ENCODE results near the gene SLC17A9.
"Not testable (repeated sequence)": the region's sequence is repeated elsewhere in the genome, so short reads cannot be mapped to it uniquely, and the experiment has no call there.

The SLC17A9 gene

GRCh38 chr20:62914970-62915457, 37.5 kb upstream of the SLC17A9 start:
- Mint-ChIP-seq H3K9me3 (no peaks in the 10 kb centered on the region), H3K36me3 (ENCODE audit: low read depth) (peaks cover 47% of the 10 kb centered on the region), H3K27ac (peak overlapping the region; percentile 90), H3K4me3 (peak overlapping the region; percentile 51), H3K4me1 (ENCODE audit: low read depth) (peaks cover 70% of the 10 kb centered on the region), H3K27me3 (no peaks in the 10 kb centered on the region)

- H3K27ac Mint-ChIP-seq = peak overlapping the region; percentile 86
- H3K4me1 Mint-ChIP-seq (ENCODE audit: low read depth) = peaks cover 84% of the 10 kb centered on the region
- no peaks in the 10 kb centered on the region for H3K27me3 Mint-ChIP-seq
- H3K9me3 Mint-ChIP-seq = no peaks in the 10 kb centered on the region
- H3K4me3 Mint-ChIP-seq = peak overlapping the region; percentile 22
- H3K36me3 Mint-ChIP-seq (ENCODE audit: low read depth) = peaks cover 31% of the 10 kb centered on the region
These were observed 35.6 kb upstream of the SLC17A9 start for GRCh38 chr20:62916703-62917476.

- Mint-ChIP-seq H3K36me3 (ENCODE audit: low read depth) (peaks cover 27% of the 10 kb centered on the region), H3K27me3 (no peaks in the 10 kb centered on the region), H3K4me3 (peak overlapping the region; percentile 67), H3K4me1 (ENCODE audit: low read depth) (peaks cover 91% of the 10 kb centered on the region), H3K9me3 (no peaks in the 10 kb centered on the region), H3K27ac (peak overlapping the region; percentile 86)
These were observed 34.8 kb upstream of the SLC17A9 start for GRCh38 chr20:62917720-62918119.

GRCh38 chr20:62918147-62918546, 34.4 kb upstream of the SLC17A9 start:
- peak overlapping the region; percentile 67 for H3K4me3 Mint-ChIP-seq
- peak overlapping the region; percentile 86 for H3K27ac Mint-ChIP-seq
- peaks cover 24% of the 10 kb centered on the region for H3K36me3 Mint-ChIP-seq (ENCODE audit: low read depth)
- peaks cover 93% of the 10 kb centered on the region for H3K4me1 Mint-ChIP-seq (ENCODE audit: low read depth)
- H3K9me3 Mint-ChIP-seq = no peaks in the 10 kb centered on the region
- H3K27me3 Mint-ChIP-seq = no peaks in the 10 kb centered on the region

GRCh38 chr20:62918831-62919230, 33.7 kb upstream of the SLC17A9 start:
- H3K36me3 Mint-ChIP-seq (ENCODE audit: low read depth) = peaks cover 18% of the 10 kb centered on the region
- peaks cover 96% of the 10 kb centered on the region for H3K4me1 Mint-ChIP-seq (ENCODE audit: low read depth)
- H3K27ac Mint-ChIP-seq = peak overlapping the region; percentile 86

DNA sequence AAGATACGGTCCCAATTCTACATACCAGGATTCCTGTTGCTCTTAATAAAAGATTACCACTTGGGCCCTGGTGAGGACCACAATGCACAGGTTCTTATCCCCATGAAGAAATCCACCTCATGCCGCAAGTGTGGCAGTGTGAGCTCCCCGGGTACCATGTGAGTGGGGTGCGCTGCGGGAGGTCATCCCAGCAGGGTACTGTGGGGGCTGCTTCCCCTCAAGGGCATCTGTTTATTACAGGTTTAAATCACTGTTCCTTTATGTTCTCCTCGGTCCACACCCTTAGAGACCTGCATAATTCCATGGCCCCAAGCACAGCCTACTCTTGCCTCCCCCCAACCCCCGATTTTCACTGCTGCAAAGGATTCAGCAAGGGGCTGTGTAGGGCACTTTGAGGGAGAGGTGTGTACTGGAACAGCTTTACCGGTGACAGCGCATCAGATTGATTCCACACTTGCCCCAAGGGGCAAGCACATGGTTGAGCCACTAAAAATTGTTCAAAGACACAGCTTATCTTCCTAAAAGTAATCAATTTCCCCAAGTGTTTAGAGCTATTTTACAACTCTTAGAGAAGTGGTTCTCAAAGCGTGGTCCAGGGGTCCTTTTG, 32.4 kb upstream of the SLC17A9 start:
- peak overlapping the region; percentile 86 for H3K27ac Mint-ChIP-seq
- H3K4me3 Mint-ChIP-seq = peak overlapping the region; percentile 67
- no peaks in the 10 kb centered on the region for H3K9me3 Mint-ChIP-seq
- H3K36me3 Mint-ChIP-seq (ENCODE audit: low read depth) = peaks cover 11% of the 10 kb centered on the region
- peaks cover 96% of the 10 kb centered on the region for H3K4me1 Mint-ChIP-seq (ENCODE audit: low read depth)
- no peaks in the 10 kb centered on the region for H3K27me3 Mint-ChIP-seq

More at GRCh38 chr20:62918831-62919230, 33.7 kb upstream of the SLC17A9 start:
- H3K4me3 Mint-ChIP-seq = peak overlapping the region; percentile 67
- H3K27me3 Mint-ChIP-seq = no peaks in the 10 kb centered on the region
- H3K9me3 Mint-ChIP-seq = no peaks in the 10 kb centered on the region

GRCh38 chr20:62921119-62921687, 31.3 kb upstream of the SLC17A9 start:
- Mint-ChIP-seq H3K27ac (peak overlapping the region; percentile 86), H3K27me3 (no peaks in the 10 kb centered on the region), H3K4me1 (ENCODE audit: low read depth) (peaks cover 89% of the 10 kb centered on the region), H3K4me3 (peak overlapping the region; percentile 63), H3K36me3 (ENCODE audit: low read depth) (peaks cover 16% of the 10 kb centered on the region), H3K9me3 (no peaks in the 10 kb centered on the region)

GRCh38 chr20:62922451-62922921, 30.0 kb upstream of the SLC17A9 start:
- Mint-ChIP-seq H3K4me1 (ENCODE audit: low read depth) (peaks cover 87% of the 10 kb centered on the region), H3K9me3 (no peaks in the 10 kb centered on the region), H3K27me3 (no peaks in the 10 kb centered on the region), H3K4me3 (peak overlapping the region; percentile 80), H3K36me3 (ENCODE audit: low read depth) (peaks cover 7% of the 10 kb centered on the region), H3K27ac (peak overlapping the region; percentile 94)

DNA sequence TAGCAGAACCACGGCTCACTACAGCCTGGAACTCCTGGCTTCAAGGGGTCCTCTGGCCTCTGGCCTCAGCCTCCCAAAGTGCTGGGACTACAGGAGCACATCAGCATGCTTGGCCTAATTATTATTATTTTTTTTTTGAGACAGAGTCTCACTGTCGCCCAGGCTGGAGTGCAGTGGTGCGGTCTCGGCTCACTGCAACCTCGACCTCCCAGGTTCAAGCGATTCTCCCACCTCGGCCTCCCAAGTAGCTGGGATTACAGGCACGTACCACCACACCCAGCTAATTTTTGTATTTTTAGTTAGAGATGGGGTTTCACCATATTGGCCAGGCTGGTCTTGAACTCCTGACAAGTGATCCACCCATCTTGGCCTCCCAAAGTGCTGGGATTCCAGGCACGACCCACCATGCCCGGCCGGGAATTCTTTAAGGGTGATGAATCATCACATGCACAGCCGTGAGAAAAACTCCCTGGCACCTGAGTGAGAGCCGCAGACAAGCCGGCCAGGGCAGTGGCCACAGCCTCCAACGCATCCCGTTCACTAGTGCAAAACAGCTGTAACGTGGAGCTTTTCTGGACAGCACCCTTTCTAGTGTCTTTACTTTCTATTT, 29.3 kb upstream of the SLC17A9 start:
- Mint-ChIP-seq H3K27ac (peak overlapping the region; percentile 94), H3K4me1 (ENCODE audit: low read depth) (peaks cover 87% of the 10 kb centered on the region), H3K4me3 (peak overlapping the region; percentile 80)
- not testable (repeated sequence) for H3K9me3 Mint-ChIP-seq; H3K27me3 Mint-ChIP-seq; H3K36me3 Mint-ChIP-seq (ENCODE audit: low read depth)

DNA sequence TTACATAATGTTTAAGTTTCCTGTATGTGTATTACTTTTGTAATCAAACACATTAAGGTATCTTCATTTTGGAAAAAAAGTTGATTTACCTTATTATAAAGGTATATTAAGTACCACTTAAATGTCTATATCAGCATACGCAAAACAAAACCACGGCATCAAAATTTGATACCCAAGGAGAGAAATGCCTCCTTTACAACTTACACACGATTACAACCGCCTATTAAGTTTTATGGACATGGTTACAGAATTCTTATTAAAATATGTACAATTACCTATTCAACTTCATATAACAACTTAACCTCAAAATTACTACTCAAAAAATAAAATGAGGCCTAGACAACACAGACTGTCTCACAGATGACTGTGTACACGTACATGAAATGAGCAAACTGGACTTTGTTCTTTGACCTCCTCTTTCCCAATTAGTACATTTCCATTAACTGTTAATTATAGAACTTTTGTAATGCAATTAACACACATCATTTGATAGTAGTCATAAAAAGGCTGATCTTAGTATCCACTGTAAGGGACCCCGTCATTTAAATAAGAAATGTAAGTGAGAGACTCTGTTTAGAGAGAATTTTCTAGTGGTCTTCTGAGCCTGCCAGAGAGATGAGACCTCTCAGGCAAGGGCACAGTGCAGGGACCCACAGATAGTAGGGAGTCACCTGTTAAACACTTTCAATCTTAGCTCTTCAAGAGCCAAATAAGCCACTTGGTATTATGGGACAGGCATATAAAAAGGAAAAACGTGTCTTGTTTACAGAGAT, 28.7 kb upstream of the SLC17A9 start:
- H3K27me3 Mint-ChIP-seq = no peaks in the 10 kb centered on the region
- H3K27ac Mint-ChIP-seq = peak overlapping the region; percentile 97
- peak overlapping the region; percentile 94 for H3K4me3 Mint-ChIP-seq
- no peaks in the 10 kb centered on the region for H3K9me3 Mint-ChIP-seq
- peaks cover 87% of the 10 kb centered on the region for H3K4me1 Mint-ChIP-seq (ENCODE audit: low read depth)
- H3K36me3 Mint-ChIP-seq (ENCODE audit: low read depth) = peaks cover 7% of the 10 kb centered on the region

DNA sequence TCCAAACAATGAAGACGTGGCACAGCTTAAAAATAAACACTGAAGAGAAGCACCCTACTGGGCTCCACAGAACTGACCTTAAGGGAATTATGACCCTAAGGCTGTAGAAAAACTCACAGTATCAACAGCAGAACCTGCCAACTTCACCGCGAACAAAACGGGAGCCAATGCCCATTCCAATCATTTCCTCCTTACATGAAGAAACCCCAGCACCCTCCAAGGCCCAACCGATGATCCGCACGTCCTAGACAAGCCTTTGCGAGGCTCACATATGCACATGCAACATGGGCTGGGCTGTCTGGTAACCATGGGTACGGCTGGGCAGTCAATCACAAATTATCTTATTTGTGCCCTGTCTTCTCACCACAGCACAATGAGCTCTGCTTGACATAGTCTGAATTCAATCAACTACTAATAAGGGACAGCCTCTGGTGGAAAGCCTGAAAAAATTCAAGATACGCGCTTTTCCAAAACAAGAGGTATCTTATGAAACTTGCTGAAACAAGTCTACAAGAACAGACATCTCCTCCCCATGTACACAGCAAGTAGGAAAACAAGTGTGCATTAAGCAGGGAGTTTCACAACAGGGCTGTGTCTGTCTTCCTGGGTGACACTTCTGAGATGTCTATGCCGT, 27.9 kb upstream of the SLC17A9 start:
- Mint-ChIP-seq H3K27ac (peak overlapping the region; percentile 97), H3K36me3 (ENCODE audit: low read depth) (peaks cover 7% of the 10 kb centered on the region)

DNA sequence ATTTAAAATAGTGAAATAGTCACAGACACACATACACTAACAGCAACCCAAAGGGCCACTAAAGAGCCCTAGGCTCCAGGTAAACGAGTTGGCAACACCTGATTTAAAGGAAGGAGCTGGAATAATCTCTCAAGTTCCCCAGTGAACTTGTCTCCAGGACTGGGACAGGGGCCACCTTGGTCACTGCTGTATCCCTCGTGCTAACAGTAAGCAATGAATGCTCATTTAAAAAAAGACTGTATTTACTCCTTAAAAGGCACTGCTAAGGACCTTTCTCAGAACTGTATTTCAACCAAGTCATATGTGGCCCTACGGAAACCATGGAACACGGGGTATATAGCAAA, 27.5 kb upstream of the SLC17A9 start:
- Mint-ChIP-seq H3K27ac (peak overlapping the region; percentile 97), H3K36me3 (ENCODE audit: low read depth) (peaks cover 7% of the 10 kb centered on the region), H3K4me3 (peak overlapping the region; percentile 94)

More for the DNA sequence above, 27.9 kb upstream of the SLC17A9 start:
- Mint-ChIP-seq H3K4me3 (peak overlapping the region; percentile 94), H3K9me3 (no peaks in the 10 kb centered on the region), H3K27me3 (no peaks in the 10 kb centered on the region), H3K4me1 (ENCODE audit: low read depth) (peaks cover 83% of the 10 kb centered on the region)

DNA sequence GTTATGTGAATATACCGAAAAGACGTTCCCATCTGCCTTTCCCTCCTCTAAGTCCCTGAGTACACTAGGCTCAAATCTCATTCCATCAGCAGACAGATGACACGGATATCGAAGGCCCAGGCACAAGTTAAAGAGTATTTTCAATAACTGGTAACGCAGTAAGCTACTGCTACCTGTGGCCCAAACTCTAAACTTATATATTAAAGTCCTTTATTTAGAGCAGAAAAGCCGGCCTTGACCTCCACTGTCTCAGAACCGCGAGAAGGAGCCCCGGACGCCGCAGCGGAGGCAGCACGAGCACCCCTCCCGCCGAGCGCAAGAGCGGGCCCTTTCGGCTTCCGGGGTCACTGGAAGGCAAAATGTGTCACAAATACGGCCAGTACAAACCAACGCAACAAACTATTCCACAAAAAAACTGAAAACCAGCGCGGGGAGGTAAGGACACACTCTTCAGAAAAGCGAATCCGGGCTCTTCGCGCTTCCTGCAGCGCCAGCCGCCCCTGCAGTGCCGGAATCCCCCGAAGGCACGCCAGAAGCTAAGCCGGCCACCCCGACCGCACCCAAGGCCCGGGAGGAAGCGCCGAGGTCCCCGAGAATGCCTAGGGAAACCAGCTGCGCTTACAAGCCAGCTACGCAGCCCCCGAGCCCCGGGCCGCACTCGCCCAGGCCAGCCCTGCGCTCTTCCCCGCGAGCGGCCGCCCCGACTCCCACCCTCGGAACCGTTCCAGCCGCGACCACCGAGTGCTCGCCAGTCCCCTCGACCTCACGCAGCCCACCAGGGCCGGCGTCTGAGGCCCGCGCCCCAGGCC, 26.9 kb upstream of the SLC17A9 start:
- peak overlapping the region; percentile 94 for H3K4me3 Mint-ChIP-seq
- H3K36me3 Mint-ChIP-seq (ENCODE audit: low read depth) = peaks cover 7% of the 10 kb centered on the region
- peak overlapping the region; percentile 97 for H3K27ac Mint-ChIP-seq
- H3K27me3 Mint-ChIP-seq = no peaks in the 10 kb centered on the region
- no peaks in the 10 kb centered on the region for H3K9me3 Mint-ChIP-seq
- H3K4me1 Mint-ChIP-seq (ENCODE audit: low read depth) = peaks cover 83% of the 10 kb centered on the region

More for the DNA sequence above, 27.5 kb upstream of the SLC17A9 start:
- Mint-ChIP-seq H3K27me3 (no peaks in the 10 kb centered on the region), H3K9me3 (no peaks in the 10 kb centered on the region), H3K4me1 (ENCODE audit: low read depth) (peaks cover 83% of the 10 kb centered on the region)

Measured in stimulated activated naive CD8-positive, alpha-beta T cell treated with anti-CD3 and anti-CD28 coated beads, Interleukin-15, Interleukin-2, amounts not matched to agents 100 ng/mL and 50 ng/mL, for 24 hours (primary cell).